Coronary artery (tissue), 2 donors: ENCODE measurements around the gene LYZL6.
"Not testable (repeated sequence)": the region's sequence is repeated elsewhere in the genome, so short reads cannot be mapped to it uniquely, and the experiment has no call there.

ENCODE experiments used
- DNase-seq: peaks from one replicate; pipeline ENCODE4 v3.0.0-alpha.2; 2017; ENCODE audit warnings: low spot score
- H3K27ac ChIP-seq, 2 donors: fragments of 200-600 bp; sonication (generic); one replicate each; pipeline ENCODE4 v1.5.1; 2016 to 2019
- H3K4me3 ChIP-seq: fragments of 200-600 bp; sonication (generic); 2 replicates; pipeline ENCODE4 v1.5.1; 2016; ENCODE audit warnings: mild to moderate bottlenecking, moderate library complexity
- CTCF ChIP-seq: fragments of 200-600 bp; sonication (generic); IDR thresholded peaks from one replicate; pipeline ENCODE4 v1.5.1; 2019; ENCODE audit warnings: antibody characterized with exemption

Gene LYZL6

GRCh38 chr17:35900708-35901480 is 42.6 kb downstream of the LYZL6 start:
- no peak overlapping the region for H3K27ac ChIP-seq
- no peak for TF ChIP-seq CTCF
- no peak for DNase-seq

GRCh38 chr17:35900280-35900679 is 43.2 kb downstream of the LYZL6 start:
- no peak for TF ChIP-seq CTCF
- Histone ChIP-seq H3K27ac (no peak overlapping the region), H3K4me3 (no peak overlapping the region)
- DNase-seq: no peak

More at GRCh38 chr17:35900708-35901480, 42.6 kb downstream of the LYZL6 start:
- no peak overlapping the region for H3K4me3 ChIP-seq

- Histone ChIP-seq H3K4me3 (no peak overlapping the region), H3K27ac (no peak overlapping the region)
- no peak for DNase-seq
- no peak for TF ChIP-seq CTCF
Measured at GRCh38 chr17:35898283-35899070, 45.0 kb downstream of the LYZL6 start.

- H3K4me3 ChIP-seq, DNase-seq, H3K27ac ChIP-seq: not testable (repeated sequence)
Measured at GRCh38 chr17:35897772-35898171, 45.7 kb downstream of the LYZL6 start.

- no peak for DNase-seq
- Histone ChIP-seq H3K4me3 (no peak overlapping the region), H3K27ac (no peak overlapping the region)
- TF ChIP-seq CTCF: no peak
Measured at GRCh38 chr17:35895636-35896587, 47.6 kb downstream of the LYZL6 start.

- Histone ChIP-seq H3K27ac (no peak overlapping the region), H3K4me3 (no peak overlapping the region)
- DNase-seq: no peak
- no peak for TF ChIP-seq CTCF
Measured at GRCh38 chr17:35894206-35894605, 49.3 kb downstream of the LYZL6 start.

- no peak for TF ChIP-seq CTCF
- no peak for DNase-seq
- Histone ChIP-seq H3K27ac (no peak overlapping the region), H3K4me3 (no peak overlapping the region)
Measured at GRCh38 chr17:35893751-35894150, 49.8 kb downstream of the LYZL6 start.
